Left colon (tissue), 2 donors: Measurements from ENCODE around the gene CCNJ. TPM values are rescaled to one million over a fixed set of nuclear protein-coding genes. Genes with fewer than 3 reads are reported as not detected.

Source experiments
- microRNA-seq, 2 donors: library from miRNA; unstranded; fragments of <30 nt; microRNA quantifications; one replicate each; pipeline versions ENCODE4 v1.1.0 to v1.2.0, GENCODE V29; 2020
- total RNA-seq, 2 donors: library from RNA; stranded (reverse); fragmentation: NEBNext Ultra II Directional; extraction: Animal tissue kit (Norgen Biotek cat#: 25700); gene quantifications; one replicate each; pipeline ENCODE4 v1.2.1, GENCODE V29; 2021
- donor health status: DM: no; HTN: no; CAD: no.
- donor health status: DM: yes; HTN: yes; CAD: no.

The CCNJ gene
- total RNA-seq, 2 donors from 2014 or later, result 5.9 to 6.4 TPM

Small RNA genes lying within 50 kb of the gene (microRNA-seq; reads per million reads assigned to microRNA genes)
- gene MIR3157, result 9.6 to 27.2 reads per million in 2 donors

Other genes with a start within 250 kb of the CCNJ start
- gene CC2D2B, start 135.6 kb upstream of the CCNJ start, total RNA-seq, result under 1 TPM; 0.37 to 0.87 TPM
- gene ZNF518A, start 86.7 kb downstream of the CCNJ start, total RNA-seq, result 10 to 100 TPM; 37.6 to 39.6 TPM
- 10 to 100 TPM; 22.1 to 24.9 TPM for gene BLNK, start 228.0 kb downstream of the CCNJ start, total RNA-seq